ENCODE measurements around the gene SUCLG1.

DNA sequence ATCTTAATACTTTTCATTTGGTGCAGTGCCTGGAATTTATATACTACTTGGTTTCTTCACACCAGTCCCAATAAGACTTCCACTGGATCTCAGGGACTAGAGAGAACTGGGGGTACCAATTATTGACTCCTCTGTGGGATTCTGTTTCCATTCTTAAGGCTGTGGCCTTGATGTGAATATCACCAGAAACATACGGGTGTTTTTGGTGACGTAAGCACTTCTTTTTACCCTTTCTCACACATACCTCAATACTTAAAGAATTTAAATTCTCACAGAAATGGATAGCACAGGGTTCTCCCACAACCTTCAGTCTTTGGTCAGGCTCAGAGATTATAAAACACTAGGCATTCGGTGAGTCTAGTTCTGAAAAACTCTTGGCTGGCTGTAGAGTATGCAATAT lies 84.1 kb downstream of the SUCLG1 start:
- TF ChIP-seq YY1 (IDR thresholded peaks at IDR 0.05; ENCODE audit: insufficient read depth, insufficient read length) (no peak), ZNF274 (IDR thresholded peaks at IDR 0.05; ENCODE audit: low read depth, low read length) (no peak)

All from NT2/D1 (cell line).